Measurements from ENCODE around the gene CLASP1. TPM values are rescaled to one million over a fixed set of nuclear protein-coding genes. Genes with fewer than 3 reads are reported as not detected.

The CLASP1 gene
- total RNA-seq, 1 experiment from 2014 or later, result 27.0 TPM

DNA sequence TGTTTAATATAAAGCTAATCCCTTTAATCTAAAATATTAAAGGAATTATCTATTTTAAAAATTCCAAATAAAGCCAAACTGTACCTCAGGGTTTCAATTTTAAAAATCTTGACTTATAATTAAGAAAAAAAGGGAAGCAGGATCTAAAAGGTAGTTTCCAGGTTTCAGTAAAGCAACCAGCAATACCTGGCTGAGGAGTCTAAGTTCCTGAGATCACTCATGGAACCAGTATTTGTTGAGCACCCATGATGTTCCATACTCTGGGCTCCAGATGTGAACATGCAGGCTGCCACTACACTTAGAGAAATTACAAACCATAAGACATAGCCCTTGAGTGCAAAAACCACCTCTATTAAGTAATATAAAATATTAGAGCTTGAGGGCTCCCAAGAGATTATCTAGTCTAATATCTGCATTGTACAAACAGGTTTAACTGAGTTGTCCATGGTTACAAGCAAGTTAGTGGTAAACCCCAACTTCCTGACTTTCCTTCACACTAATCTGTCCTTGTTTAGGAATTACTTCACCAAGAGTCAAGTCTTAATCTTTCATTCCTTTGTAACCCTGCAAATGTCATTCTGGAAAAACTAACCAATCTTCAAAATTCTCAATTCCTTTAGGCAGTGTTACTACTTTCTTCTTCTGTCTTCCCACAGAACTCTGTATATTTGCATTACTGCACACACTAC is 49.2 kb downstream of the CLASP1 start:
- in situ Hi-C loops (cut with HindIII; ENCODE audit: low pct_unique_long_range_greater_than_20kb, low sequenced_read_pairs), result no loop called here
- DNase-seq (ENCODE audit: low read depth, low spot score), result no peak

DNA sequence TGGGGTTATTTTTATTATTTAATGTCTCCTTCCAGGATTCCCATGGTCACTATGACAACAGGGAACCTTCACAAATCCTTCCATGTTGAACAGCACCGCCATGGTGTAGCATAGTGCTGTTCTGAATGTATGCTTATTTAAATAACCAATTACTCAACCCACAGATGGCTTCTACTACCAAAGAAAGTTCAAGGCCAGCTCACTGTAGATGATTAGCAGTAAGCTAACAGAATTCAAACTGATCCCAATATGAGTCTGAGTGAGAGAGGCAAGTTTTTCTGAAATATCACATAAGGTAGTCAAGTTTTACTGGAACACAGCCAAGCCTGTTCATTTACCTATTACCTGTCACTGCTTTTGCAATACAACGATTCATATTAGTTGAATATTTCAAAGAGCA is 51.2 kb downstream of the CLASP1 start:
- DNase-seq (ENCODE audit: low read depth, low spot score), result no peak
- in situ Hi-C loops (cut with HindIII; ENCODE audit: low pct_unique_long_range_greater_than_20kb, low sequenced_read_pairs), result no loop called here

DNA sequence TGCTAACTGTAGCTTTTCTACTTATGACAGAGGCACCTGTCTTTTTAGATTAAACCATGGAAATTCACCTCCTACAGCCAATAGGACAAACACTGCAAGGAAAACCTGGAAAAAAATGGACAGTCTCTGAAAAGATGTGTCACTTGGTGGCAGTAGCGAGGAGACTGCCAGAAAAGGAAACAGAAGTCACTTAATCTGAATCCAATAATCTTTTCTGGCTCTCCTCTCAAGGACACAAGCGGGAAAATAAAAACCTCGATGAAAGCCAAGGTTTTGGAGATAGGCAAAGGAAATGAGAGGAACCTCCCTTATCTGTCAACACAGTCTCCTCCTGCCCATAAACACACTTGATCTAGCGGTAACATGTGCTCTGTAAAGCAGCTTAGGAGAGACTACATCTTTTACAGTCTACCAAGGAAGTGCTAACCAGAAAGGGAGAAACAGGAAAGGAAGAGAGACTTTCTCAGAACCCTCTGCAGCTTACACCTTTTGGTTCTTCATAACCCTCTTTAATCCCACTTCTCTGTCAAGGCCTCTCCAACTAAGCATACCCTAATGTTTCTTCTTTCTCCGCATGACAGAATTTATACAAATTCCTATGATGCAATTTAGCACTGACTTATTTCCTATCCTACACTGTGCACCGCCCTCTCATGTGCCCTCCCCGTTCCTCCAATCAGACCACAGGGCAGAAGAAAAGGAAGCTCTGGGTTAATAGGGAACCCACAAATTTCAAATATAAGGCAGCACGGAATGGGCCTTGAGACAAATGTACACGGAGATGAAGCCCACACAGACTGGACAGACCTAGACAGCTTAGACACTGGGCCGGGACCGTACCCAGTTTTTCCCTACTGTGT is 52.8 kb downstream of the CLASP1 start:
- in situ Hi-C loops (cut with HindIII; ENCODE audit: low pct_unique_long_range_greater_than_20kb, low sequenced_read_pairs), result no loop called here

DNA sequence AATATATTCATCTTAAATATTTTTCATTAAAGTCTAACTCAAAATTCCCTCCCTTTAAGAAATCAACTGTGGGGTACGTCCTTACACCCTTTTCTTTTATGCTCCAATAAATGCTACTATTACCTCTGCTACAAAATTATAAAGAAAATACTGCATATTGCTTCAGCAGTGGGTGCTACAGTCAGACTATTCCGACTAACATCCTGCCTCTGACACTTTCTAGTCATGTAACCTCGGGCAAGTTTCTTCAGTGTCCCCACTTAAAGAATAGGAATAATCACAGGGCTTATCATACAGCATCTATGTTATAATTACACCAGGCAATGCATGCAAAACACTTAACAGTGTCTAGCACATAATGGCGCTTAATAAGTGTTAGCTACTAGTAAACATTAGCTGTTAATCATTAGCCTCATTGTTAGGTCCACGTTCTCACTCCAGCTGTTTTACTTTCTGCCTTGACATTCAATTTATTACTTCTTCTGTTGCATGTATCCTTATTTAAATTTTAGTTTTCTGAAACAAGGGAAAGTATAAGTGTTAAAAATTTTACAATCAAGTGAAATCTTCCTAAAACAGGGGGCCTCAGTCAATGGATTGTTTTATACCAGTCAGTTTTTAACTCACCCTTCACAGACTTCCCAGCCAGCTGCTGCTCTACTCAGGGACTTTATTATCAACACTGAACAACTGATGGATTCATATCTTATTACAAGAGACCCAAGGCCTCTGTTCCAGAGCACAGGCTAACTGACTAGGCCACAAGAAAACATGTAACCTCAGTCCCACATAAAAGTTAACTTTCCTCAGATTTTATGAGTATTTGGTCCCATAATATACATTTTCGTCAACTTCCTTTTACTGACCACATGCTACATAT is 54.0 kb downstream of the CLASP1 start:
- no peak for DNase-seq (ENCODE audit: low read depth, low spot score)
- in situ Hi-C loops (cut with HindIII; ENCODE audit: low pct_unique_long_range_greater_than_20kb, low sequenced_read_pairs), result no loop called here

More for the DNA sequence above, 52.8 kb downstream of the CLASP1 start:
- DNase-seq (ENCODE audit: low read depth, low spot score), result peak; percentile 68

DNA sequence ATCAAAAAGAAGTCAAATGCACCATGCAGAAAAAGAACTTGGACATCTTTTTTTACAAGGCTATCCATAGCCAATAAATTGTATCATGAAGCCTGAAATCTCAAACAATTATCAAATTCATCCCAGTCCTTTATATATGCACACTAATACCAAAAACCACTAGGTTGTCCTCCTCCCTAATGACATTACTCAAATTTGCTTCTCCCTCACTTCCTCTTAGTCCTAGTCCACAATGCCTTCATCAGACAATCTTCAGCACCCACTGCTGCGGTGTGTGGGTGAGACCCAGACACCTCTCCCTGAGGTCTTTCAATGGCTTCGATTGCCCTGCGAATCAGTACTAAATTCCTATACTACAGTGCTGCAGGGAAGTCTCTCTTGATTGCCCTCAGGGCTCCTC is 58.1 kb downstream of the CLASP1 start:
- in situ Hi-C loops (cut with HindIII; ENCODE audit: low pct_unique_long_range_greater_than_20kb, low sequenced_read_pairs), result no loop called here
- DNase-seq (ENCODE audit: low read depth, low spot score), result no peak

- DNase-seq (ENCODE audit: low read depth, low spot score), result no peak
- in situ Hi-C loops (cut with HindIII; ENCODE audit: low pct_unique_long_range_greater_than_20kb, low sequenced_read_pairs), result no loop called here
Observed at GRCh38 chr2:121588357-121588756, 60.9 kb downstream of the CLASP1 start.

DNA sequence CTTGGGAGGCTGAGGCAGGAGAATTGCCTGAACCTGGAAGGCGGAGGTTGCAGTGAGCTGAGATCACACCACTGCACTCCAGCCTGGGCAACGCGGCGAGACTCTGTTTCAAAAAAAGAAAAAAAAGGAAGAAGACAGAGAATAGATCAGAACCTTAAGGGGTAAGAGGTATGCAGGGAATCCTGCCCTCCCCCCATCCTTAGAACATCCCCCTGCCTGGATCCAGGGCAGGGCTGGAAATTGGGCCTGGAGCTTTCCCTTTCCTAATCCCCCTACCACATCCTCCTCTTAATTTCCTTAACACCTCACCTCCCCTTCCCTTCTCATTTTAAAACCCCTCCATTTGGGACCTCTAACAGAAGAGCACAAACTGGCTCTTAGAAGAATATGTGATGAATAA is 62.1 kb downstream of the CLASP1 start:
- in situ Hi-C loops (cut with HindIII; ENCODE audit: low pct_unique_long_range_greater_than_20kb, low sequenced_read_pairs), result no loop called here
- no peak for DNase-seq (ENCODE audit: low read depth, low spot score)

DNA sequence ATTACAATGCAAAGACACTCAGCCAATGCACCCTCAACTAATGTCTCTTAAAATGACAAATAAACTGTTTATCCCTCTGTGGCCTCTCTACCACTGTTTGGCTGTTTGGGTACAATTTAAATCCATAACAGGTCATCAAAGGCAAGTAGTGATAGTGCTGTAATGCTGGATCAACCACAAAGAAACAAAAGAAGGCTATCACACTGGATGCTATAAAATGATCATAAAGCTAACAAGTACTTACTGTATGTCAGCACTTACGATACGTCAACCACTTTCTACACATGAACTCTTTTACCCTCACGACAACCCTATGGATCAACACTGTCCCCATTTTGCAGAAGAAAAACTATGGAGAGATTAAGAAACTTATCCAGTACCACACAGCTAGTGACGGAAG is 64.5 kb downstream of the CLASP1 start:
- in situ Hi-C loops (cut with HindIII; ENCODE audit: low pct_unique_long_range_greater_than_20kb, low sequenced_read_pairs), result no loop called here
- no peak for DNase-seq (ENCODE audit: low read depth, low spot score)

GRCh38 chr2:121583555-121583954 is 65.7 kb downstream of the CLASP1 start:
- DNase-seq (ENCODE audit: low read depth, low spot score), result no peak
- in situ Hi-C loops (cut with HindIII; ENCODE audit: low pct_unique_long_range_greater_than_20kb, low sequenced_read_pairs), result no loop called here

GRCh38 chr2:121582272-121582671 is 67.0 kb downstream of the CLASP1 start:
- in situ Hi-C loops (cut with HindIII; ENCODE audit: low pct_unique_long_range_greater_than_20kb, low sequenced_read_pairs), result no loop called here
- no peak for DNase-seq (ENCODE audit: low read depth, low spot score)

DNA sequence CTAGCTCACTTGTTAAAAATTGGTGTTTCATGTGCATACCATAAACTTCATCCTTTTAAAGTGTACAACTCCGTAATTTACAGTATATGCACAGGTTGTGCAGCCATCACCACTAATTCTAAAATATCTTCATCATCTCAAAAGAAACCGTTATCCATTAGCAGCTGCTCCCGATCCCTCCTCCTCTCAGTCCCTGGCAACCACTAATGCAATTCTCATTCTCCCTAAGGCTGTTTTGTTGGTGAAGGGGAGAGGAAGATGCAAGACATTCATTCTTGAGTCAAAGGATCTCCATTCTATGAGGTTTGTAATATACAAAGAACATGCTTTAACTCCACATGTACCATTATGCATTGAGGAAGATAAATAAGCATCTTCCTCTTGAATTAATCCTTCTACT is 70.0 kb downstream of the CLASP1 start:
- DNase-seq (ENCODE audit: low read depth, low spot score), result peak; percentile 76
- in situ Hi-C loops (cut with HindIII; ENCODE audit: low pct_unique_long_range_greater_than_20kb, low sequenced_read_pairs), result no loop called here

DNA sequence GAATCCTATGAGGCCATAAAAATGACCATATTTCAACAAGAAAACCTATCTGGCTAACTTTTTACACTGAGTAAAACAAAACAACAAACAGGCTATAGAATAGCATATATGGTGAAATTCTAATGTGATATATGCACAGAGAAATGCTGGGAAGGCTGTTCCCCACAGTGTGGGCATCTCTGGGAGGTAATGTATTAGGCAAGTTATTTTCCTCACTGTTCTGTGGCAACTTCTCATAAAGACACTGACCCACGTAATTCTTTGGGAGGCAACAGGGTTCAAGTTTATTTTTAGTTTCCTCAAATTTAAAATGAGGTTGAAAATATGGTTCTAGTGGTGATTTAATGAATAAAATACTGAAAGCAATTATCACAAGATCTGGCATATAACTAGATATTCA is 71.9 kb downstream of the CLASP1 start:
- in situ Hi-C loops (cut with HindIII; ENCODE audit: low pct_unique_long_range_greater_than_20kb, low sequenced_read_pairs), result no loop called here
- no peak for DNase-seq (ENCODE audit: low read depth, low spot score)

GRCh38 chr2:121576263-121576662 is 73.0 kb downstream of the CLASP1 start:
- no peak for DNase-seq (ENCODE audit: low read depth, low spot score)
- in situ Hi-C loops (cut with HindIII; ENCODE audit: low pct_unique_long_range_greater_than_20kb, low sequenced_read_pairs), result no loop called here

GRCh38 chr2:121575800-121576199 is 73.5 kb downstream of the CLASP1 start:
- no peak for DNase-seq (ENCODE audit: low read depth, low spot score)
- in situ Hi-C loops (cut with HindIII; ENCODE audit: low pct_unique_long_range_greater_than_20kb, low sequenced_read_pairs), result no loop called here

- no peak for DNase-seq (ENCODE audit: low read depth, low spot score)
- in situ Hi-C loops (cut with HindIII; ENCODE audit: low pct_unique_long_range_greater_than_20kb, low sequenced_read_pairs), result no loop called here
Observed at GRCh38 chr2:121570667-121571055, 78.6 kb downstream of the CLASP1 start.

GRCh38 chr2:121570036-121570666 is 79.1 kb downstream of the CLASP1 start:
- no peak for DNase-seq (ENCODE audit: low read depth, low spot score)
- in situ Hi-C loops (cut with HindIII; ENCODE audit: low pct_unique_long_range_greater_than_20kb, low sequenced_read_pairs), result no loop called here

GRCh38 chr2:121567957-121568409 is 81.3 kb downstream of the CLASP1 start:
- in situ Hi-C loops (cut with HindIII; ENCODE audit: low pct_unique_long_range_greater_than_20kb, low sequenced_read_pairs), result no loop called here
- peak; percentile 99 for DNase-seq (ENCODE audit: low read depth, low spot score)

DNA sequence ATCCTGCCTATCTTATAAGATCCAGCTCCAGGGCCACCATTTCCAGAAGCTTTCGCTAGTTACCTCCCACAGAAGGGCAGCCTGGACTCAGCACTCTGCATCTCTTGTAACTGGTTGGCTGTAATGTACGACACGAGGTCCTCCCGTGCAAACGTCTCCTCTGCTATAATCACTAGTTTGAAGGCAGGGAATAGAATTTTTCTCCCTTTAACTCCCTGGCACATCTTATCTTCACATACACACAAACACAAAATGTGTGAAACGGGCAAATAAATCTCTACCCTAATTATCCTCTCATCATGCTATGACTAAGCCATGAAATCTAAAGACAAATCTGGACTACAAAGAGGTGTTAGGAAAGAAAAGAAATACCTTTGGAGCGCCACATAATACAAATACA is 81.8 kb downstream of the CLASP1 start:
- DNase-seq (ENCODE audit: low read depth, low spot score), result peak; percentile 27
- in situ Hi-C loops (cut with HindIII; ENCODE audit: low pct_unique_long_range_greater_than_20kb, low sequenced_read_pairs), result no loop called here

Measured in SK-MEL-5 (cell line).